ENCODE measurements around the gene UGT1A7. TPM values are rescaled to one million over a fixed set of nuclear protein-coding genes. Genes with fewer than 3 reads are reported as not detected.

UGT1A7 gene
- total and polyA plus RNA-seq, 3 donors from 2014 or later, result 0.19 TPM; not detected in 2

DNA sequence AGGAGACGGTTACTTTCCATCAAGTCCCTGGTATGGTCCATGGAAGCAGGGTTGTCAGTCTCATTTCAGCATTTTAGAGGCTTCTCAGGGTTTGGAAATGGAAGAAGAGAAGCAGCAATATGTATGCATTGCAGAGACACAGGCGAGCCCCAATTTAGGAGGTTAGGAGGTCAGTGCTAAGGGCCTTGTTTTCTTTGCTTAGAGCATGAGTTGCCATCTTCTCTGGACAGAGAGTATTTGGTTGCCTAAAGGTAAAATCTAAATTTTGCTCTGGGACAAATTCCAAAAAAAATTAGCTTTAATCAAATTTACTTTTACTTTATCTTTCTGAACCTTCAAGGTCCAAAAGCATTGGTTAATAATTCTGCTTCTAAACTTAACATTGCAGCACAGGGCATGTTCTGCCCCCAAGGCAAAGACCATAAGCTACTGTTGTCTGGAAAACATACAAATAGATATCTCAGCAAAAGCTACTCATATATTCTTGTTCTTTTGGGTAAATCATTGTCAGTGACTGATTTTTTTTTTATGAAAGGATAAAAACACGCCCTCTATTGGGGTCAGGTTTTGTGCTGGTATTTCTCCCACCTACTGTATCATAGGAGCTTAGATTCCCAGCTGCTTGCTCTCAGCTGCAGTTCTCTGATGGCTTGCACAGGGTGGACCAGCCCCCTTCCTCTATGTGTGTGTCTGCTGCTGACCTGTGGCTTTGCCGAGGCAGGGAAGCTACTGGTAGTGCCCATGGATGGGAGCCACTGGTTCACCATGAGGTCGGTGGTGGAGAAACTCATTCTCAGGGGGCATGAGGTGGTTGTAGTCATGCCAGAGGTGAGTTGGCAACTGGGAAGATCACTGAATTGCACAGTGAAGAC, 10.2 kb upstream of the UGT1A7 start, which contains the start of gene UGT1A9:
Gene UGT1A9, plus strand, starts transcription at position 609 of the 872 bp plus-strand sequence. Its CDS starts 37 bp downstream, at position 646.
- Histone ChIP-seq H3K27ac (no peak within 1 kb of the TSS), H3K36me3 (ENCODE audit: low read depth, missing control alignments) (no peaks in the 10 kb centered on the region), H3K4me3 (no peak within 1 kb of the TSS), H3K27me3 (no peaks in the 10 kb centered on the region), H3K9me3 (no peaks in the 10 kb centered on the region), H3K4me1 (no peaks in the 10 kb centered on the region)
- no peak for TF ChIP-seq POLR2A (IDR thresholded peaks at IDR 0.05)
- TF ChIP-seq, protein P1, sequence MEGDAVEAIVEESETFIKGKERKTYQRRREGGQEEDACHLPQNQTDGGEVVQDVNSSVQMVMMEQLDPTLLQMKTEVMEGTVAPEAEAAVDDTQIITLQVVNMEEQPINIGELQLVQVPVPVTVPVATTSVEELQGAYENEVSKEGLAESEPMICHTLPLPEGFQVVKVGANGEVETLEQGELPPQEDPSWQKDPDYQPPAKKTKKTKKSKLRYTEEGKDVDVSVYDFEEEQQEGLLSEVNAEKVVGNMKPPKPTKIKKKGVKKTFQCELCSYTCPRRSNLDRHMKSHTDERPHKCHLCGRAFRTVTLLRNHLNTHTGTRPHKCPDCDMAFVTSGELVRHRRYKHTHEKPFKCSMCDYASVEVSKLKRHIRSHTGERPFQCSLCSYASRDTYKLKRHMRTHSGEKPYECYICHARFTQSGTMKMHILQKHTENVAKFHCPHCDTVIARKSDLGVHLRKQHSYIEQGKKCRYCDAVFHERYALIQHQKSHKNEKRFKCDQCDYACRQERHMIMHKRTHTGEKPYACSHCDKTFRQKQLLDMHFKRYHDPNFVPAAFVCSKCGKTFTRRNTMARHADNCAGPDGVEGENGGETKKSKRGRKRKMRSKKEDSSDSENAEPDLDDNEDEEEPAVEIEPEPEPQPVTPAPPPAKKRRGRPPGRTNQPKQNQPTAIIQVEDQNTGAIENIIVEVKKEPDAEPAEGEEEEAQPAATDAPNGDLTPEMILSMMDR (IDR thresholded peaks at IDR 0.05), result no peak
- WGBS, 2 donors, result 81 to 84% methylated on average over 5 of the region's 5 CpGs
- no peak for DNase-seq
- intact Hi-C loops (cut with DNase I; ENCODE audit: low total_unique reads), result no loop called here

- Histone ChIP-seq H3K27me3 (no peaks in the 10 kb centered on the region), H3K4me1 (no peaks in the 10 kb centered on the region), H3K27ac (no peak overlapping the region), H3K9me3 (no peaks in the 10 kb centered on the region), H3K36me3 (ENCODE audit: low read depth, missing control alignments) (no peaks in the 10 kb centered on the region), H3K4me3 (no peak overlapping the region)
- intact Hi-C loops (cut with DNase I; ENCODE audit: low total_unique reads), result no loop called here
- DNase-seq, result no peak
- WGBS, 2 donors, result 77 to 88% methylated on average over 3 of the region's 3 CpGs
- no peak for TF ChIP-seq POLR2A (IDR thresholded peaks at IDR 0.05)
- TF ChIP-seq, protein P1 (IDR thresholded peaks at IDR 0.05), result no peak
These were observed 8.8 kb upstream of the UGT1A7 start for GRCh38 chr2:233672886-233673285.

GRCh38 chr2:233673896-233674295, 7.8 kb upstream of the UGT1A7 start:
- no peak for DNase-seq
- Histone ChIP-seq H3K4me1 (no peaks in the 10 kb centered on the region), H3K36me3 (ENCODE audit: low read depth, missing control alignments) (no peaks in the 10 kb centered on the region), H3K9me3 (no peaks in the 10 kb centered on the region), H3K27ac (no peak overlapping the region), H3K27me3 (no peaks in the 10 kb centered on the region), H3K4me3 (no peak overlapping the region)
- intact Hi-C loops (cut with DNase I; ENCODE audit: low total_unique reads), result no loop called here
- TF ChIP-seq, protein P1 (IDR thresholded peaks at IDR 0.05), result no peak
- no peak for TF ChIP-seq POLR2A (IDR thresholded peaks at IDR 0.05)

GRCh38 chr2:233674314-233674713, 7.4 kb upstream of the UGT1A7 start:
- Histone ChIP-seq H3K9me3 (no peaks in the 10 kb centered on the region), H3K27ac (no peak overlapping the region), H3K36me3 (ENCODE audit: low read depth, missing control alignments) (no peaks in the 10 kb centered on the region), H3K27me3 (no peaks in the 10 kb centered on the region), H3K4me3 (no peak overlapping the region), H3K4me1 (no peaks in the 10 kb centered on the region)
- DNase-seq, result no peak
- WGBS, 2 donors, result 68 to 74% methylated on average over 1 of the region's 1 CpG
- intact Hi-C loops (cut with DNase I; ENCODE audit: low total_unique reads), result no loop called here
- no peak for TF ChIP-seq POLR2A (IDR thresholded peaks at IDR 0.05)
- TF ChIP-seq, protein P1 (IDR thresholded peaks at IDR 0.05), result no peak

Measured in testis (tissue), 3 donors.